H1 (cell line): ENCODE results near the gene MACROD2. TPM values are rescaled to one million over a fixed set of nuclear protein-coding genes. Genes with fewer than 3 reads are reported as not detected.
A peak's percentile ranks its signal among the peaks of the same experiment; 100 is the strongest.

ENCODE experiments used
- CTCF ChIA-PET: fragments of 300-600 bp; sonication (Branson Sonifier 250); formaldehyde crosslinking; loops from one replicate; lab custom pipeline; 2021; ENCODE audit not compliant: partially characterized antibody; lab: Charles Lee
- POLR2A ChIA-PET: fragments of 300-600 bp; sonication (Branson Sonifier 250); formaldehyde crosslinking; loops from one replicate; lab custom pipeline; 2021; ENCODE audit warnings: inconsistent platforms; ENCODE audit not compliant: partially characterized antibody; lab: Charles Lee
- DNase-seq, 2 experiments: peaks; one replicate each; pipeline versions ENCODE4 v3.0.0 to v3.0.0-alpha.2; 2010 to 2022; ENCODE audit warnings: low spot score in 2 of 2, low read depth in 1 of 2, mixed read lengths in 1 of 2
- FAIRE-seq: peaks from 2 replicates; lab custom pipeline; 2011; peaks lifted over from hg19 to GRCh38; lab: Jason Lieb, UNC
- H2AFZ ChIP-seq: 2 replicates; pipeline ENCODE4 v1.8.1; 2012; ENCODE audit warnings: low read length, inconsistent platforms
- H2AK5ac ChIP-seq: 2 replicates; pipeline ENCODE4 v1.6.1; 2013; ENCODE audit warnings: low read depth, low read length
- H2BK120ac ChIP-seq: replicated peaks from 2 replicates; pipeline ENCODE3; 2013; ENCODE audit warnings: low read depth, low read length, inconsistent platforms
- H2BK12ac ChIP-seq: 2 replicates; pipeline ENCODE4 v1.6.1; 2013; ENCODE audit warnings: low read depth, low read length
- H2BK15ac ChIP-seq: 2 replicates; pipeline ENCODE4 v1.6.1; 2013; ENCODE audit warnings: low read length
- H2BK20ac ChIP-seq: 2 replicates; pipeline ENCODE4 v1.6.1; 2013; ENCODE audit warnings: low read length
- H2BK5ac ChIP-seq: 2 replicates; pipeline ENCODE4 v1.6.1; 2013; ENCODE audit warnings: low read depth, low read length
- H3K14ac ChIP-seq: 2 replicates; pipeline ENCODE4 v1.6.1; 2013; ENCODE audit warnings: inconsistent platforms; ENCODE audit not compliant: insufficient read length
- H3K18ac ChIP-seq: 2 replicates; pipeline ENCODE4 v1.6.1; 2013; ENCODE audit warnings: low read length; ENCODE audit errors: extremely low read depth
- H3K23ac ChIP-seq: 2 replicates; pipeline ENCODE4 v1.6.1; 2013; ENCODE audit warnings: inconsistent platforms; ENCODE audit not compliant: insufficient read length
- H3K23me2 ChIP-seq: 2 replicates; pipeline ENCODE4 v1.6.1; 2013; ENCODE audit warnings: low read depth, low read length
- H3K27ac ChIP-seq: 2 replicates; pipeline ENCODE4 v1.6.1; 2011; ENCODE audit warnings: low read depth, low read length, inconsistent platforms
- H3K27me3 ChIP-seq, 4 experiments: replicated peaks in 1 of 4; 1 replicate in 1 of 4; 2 replicates in 3 of 4; pipeline versions ENCODE4 v1.6.1 to v1.8.1; 2011 to 2013; ENCODE audit warnings: low read length in 3 of 4, mild to moderate bottlenecking in 3 of 4, inconsistent platforms in 2 of 4, mixed read lengths in 2 of 4, moderate library complexity in 1 of 4; ENCODE audit not compliant: control insufficient read depth in 3 of 4, insufficient read depth in 3 of 4; ENCODE audit errors: extremely low read depth in 1 of 4
- H3K36me3 ChIP-seq, 4 experiments: 2 replicates each; pipeline versions ENCODE4 v1.6.1 to v1.8.1; 2011 to 2013; ENCODE audit warnings: mild to moderate bottlenecking in 4 of 4, low read length in 3 of 4, moderate library complexity in 2 of 4, control low read depth in 1 of 4, inconsistent platforms in 1 of 4; ENCODE audit not compliant: insufficient read depth in 4 of 4, control insufficient read depth in 2 of 4
- H3K4ac ChIP-seq: replicated peaks from 2 replicates; pipeline ENCODE3; 2013; ENCODE audit warnings: low read length, low read depth, mixed read lengths, inconsistent platforms; ENCODE audit not compliant: insufficient read length
- H3K4me1 ChIP-seq, 4 experiments: replicated peaks in 1 of 4; 1 replicate in 1 of 4; 2 replicates in 3 of 4; pipeline versions ENCODE4 v1.6.1 to v1.8.1; 2011 to 2013; ENCODE audit warnings: low read length in 3 of 4, inconsistent platforms in 2 of 4, mixed read lengths in 1 of 4; ENCODE audit not compliant: insufficient read depth in 4 of 4, control insufficient read depth in 3 of 4
- H3K4me2 ChIP-seq, 2 experiments: 2 replicates each; pipeline versions ENCODE4 v1.6.1 to v1.8.1; 2011 to 2013; ENCODE audit warnings: low read depth in 2 of 2, low read length in 2 of 2, control low read depth in 1 of 2, inconsistent platforms in 1 of 2, mild to moderate bottlenecking in 1 of 2; ENCODE audit not compliant: insufficient read depth in 1 of 2
- H3K4me3 ChIP-seq, 4 experiments: fragments of 200-600, 300-600 bp in 1 of 4; sonication (generic), shearing (Covaris generic), sonication (Bioruptor Twin) in 1 of 4; 2 replicates each; pipeline versions ENCODE4 v1.5.1 to v1.8.1; 2011 to 2016; ENCODE audit warnings: low read length in 4 of 4, low read depth in 3 of 4, control low read depth in 2 of 4, inconsistent platforms in 2 of 4, mild to moderate bottlenecking in 2 of 4, mixed read lengths in 1 of 4, moderate library complexity in 1 of 4; ENCODE audit not compliant: insufficient read depth in 2 of 4; ENCODE audit errors: extremely low read depth in 1 of 4
- H3K56ac ChIP-seq: replicated peaks from 2 replicates; pipeline ENCODE3; 2013; ENCODE audit warnings: low read depth, mild to moderate bottlenecking, mixed read lengths, low read length, inconsistent platforms; ENCODE audit not compliant: insufficient read length
- H3K79me1 ChIP-seq: 2 replicates; pipeline ENCODE4 v1.6.1; 2013; ENCODE audit warnings: low read depth, low read length, control low read depth
- H3K79me2 ChIP-seq, 2 experiments: 2 replicates each; pipeline versions ENCODE4 v1.6.1 to v1.8.1; 2012 to 2013; ENCODE audit warnings: low read length in 2 of 2, mild to moderate bottlenecking in 2 of 2, inconsistent platforms in 1 of 2; ENCODE audit not compliant: insufficient read depth in 2 of 2, control insufficient read depth in 1 of 2
- H3K9ac ChIP-seq, 4 experiments: replicated peaks in 1 of 4; 1 replicate in 1 of 4; 2 replicates in 3 of 4; pipeline versions ENCODE4 v1.6.1 to v1.8.1; 2011 to 2013; ENCODE audit warnings: low read depth in 3 of 4, low read length in 3 of 4, control low read depth in 2 of 4, mild to moderate bottlenecking in 2 of 4, moderate library complexity in 2 of 4, inconsistent platforms in 1 of 4; ENCODE audit errors: extremely low read depth in 1 of 4
- H3K9me3 ChIP-seq, 2 experiments: 2 replicates each; pipeline versions ENCODE4 v1.6.1 to v1.8.1; 2012 to 2013; ENCODE audit warnings: mild to moderate bottlenecking in 2 of 2, moderate library complexity in 2 of 2, control low read depth in 1 of 2, inconsistent platforms in 1 of 2, low read depth in 1 of 2, low read length in 1 of 2, mixed read lengths in 1 of 2; ENCODE audit not compliant: insufficient read depth in 2 of 2
- H4K20me1 ChIP-seq, 2 experiments: replicated peaks in 1 of 2; 2 replicates each; pipeline versions ENCODE3 to v1.8.1; 2011 to 2013; ENCODE audit warnings: inconsistent platforms in 2 of 2, low read length in 2 of 2, mild to moderate bottlenecking in 1 of 2; ENCODE audit not compliant: insufficient read depth in 2 of 2, control insufficient read depth in 1 of 2
- H4K5ac ChIP-seq: 2 replicates; pipeline ENCODE4 v1.6.1; 2013; ENCODE audit warnings: low read length, low read depth, mixed read lengths, inconsistent platforms; ENCODE audit not compliant: insufficient read length
- H4K8ac ChIP-seq: 2 replicates; pipeline ENCODE4 v1.8.0; 2013; ENCODE audit warnings: mild to moderate bottlenecking, moderate library complexity, low read length, inconsistent platforms; ENCODE audit not compliant: insufficient read depth; ENCODE audit errors: extremely low read depth
- H4K91ac ChIP-seq: replicated peaks from 2 replicates; pipeline ENCODE3; 2013; ENCODE audit warnings: low read length, mixed read lengths, inconsistent platforms; ENCODE audit not compliant: insufficient read length
- CHD2 ChIP-seq: IDR thresholded peaks from 2 replicates; pipeline ENCODE4 v1.6.1; 2012; ENCODE audit warnings: low read length, improper control_type of control experiment
- HDAC6 ChIP-seq: IDR thresholded peaks from one replicate; pipeline ENCODE4 v1.7.1; 2012; ENCODE audit warnings: low read depth, mild to moderate bottlenecking, inconsistent platforms, low read length, moderate library complexity
- KDM1A ChIP-seq: fragments of 200-600, 300-600 bp; sonication (generic); IDR thresholded peaks from 2 replicates; pipeline ENCODE4 v1.7.1; 2016; ENCODE audit warnings: mild to moderate bottlenecking, low read length, borderline replicate concordance
- RBBP5 ChIP-seq: IDR thresholded peaks from 2 replicates; pipeline ENCODE4 v1.7.1; 2012; ENCODE audit warnings: low read depth, mild to moderate bottlenecking, inconsistent platforms, low read length, moderate library complexity, borderline replicate concordance
- SIX5 ChIP-seq: IDR thresholded peaks from 2 replicates; pipeline ENCODE4 v1.6.1; 2011; ENCODE audit warnings: mild to moderate bottlenecking, low read depth, low read length
- WGBS, 2 experiments: shearing (Covaris generic) in 1 of 2; methylation state at CpG; one replicate each; pipeline versions ENCODE4 v1.1.6 to v1.1.7; 2013 to 2015; ENCODE audit warnings: low lambda C conversion rate in 2 of 2, mixed read lengths in 2 of 2, inconsistent platforms in 1 of 2, low coverage in 1 of 2, missing lambda C conversion rate in 1 of 2; ENCODE audit not compliant: insufficient replicate concordance in 2 of 2, insufficient coverage in 1 of 2, insufficient read length in 1 of 2; ENCODE audit errors: extremely low coverage in 1 of 2, missing lambda C conversion rate in 1 of 2; 5-methylcytosine and 5-hydroxymethylcytosine counted together
- polyA plus RNA-seq, 7 experiments: library from polyadenylated mRNA; depleted of rRNA in 3 of 7; stranded (reverse) in 5 of 7; unstranded in 2 of 7; fragments of >200 nt in 5 of 7; fragments of 200-250 nt in 2 of 7; gene quantifications; 1 replicate in 5 of 7; 2 replicates in 1 of 7; 4 replicates in 1 of 7; pipeline versions ENCODE4 v1.2.1 to v1.2.3, GENCODE V29; 2011 to 2013; ENCODE audit warnings: missing spikeins in 2 of 7, mixed read lengths in 2 of 7
- total RNA-seq: library from RNA; stranded (reverse); fragmentation: NEBNext Ultra II Directional; extraction: Animal tissue kit (Norgen Biotek cat#: 25700); gene quantifications from 2 replicates; pipeline ENCODE4 v1.2.1, GENCODE V29; 2021
- TF ChIP-seq, protein P1 (sequence below): IDR thresholded peaks from 2 replicates; pipeline ENCODE4 v1.6.1; 2012; ENCODE audit warnings: low read length, inconsistent platforms

Gene MACROD2
- total and polyA plus RNA-seq, 2 of the 8 experiments (the other 6 are each of a cell fraction or from before 2014, with no cell fraction given), result 0.70 to 3.9 TPM

DNA sequence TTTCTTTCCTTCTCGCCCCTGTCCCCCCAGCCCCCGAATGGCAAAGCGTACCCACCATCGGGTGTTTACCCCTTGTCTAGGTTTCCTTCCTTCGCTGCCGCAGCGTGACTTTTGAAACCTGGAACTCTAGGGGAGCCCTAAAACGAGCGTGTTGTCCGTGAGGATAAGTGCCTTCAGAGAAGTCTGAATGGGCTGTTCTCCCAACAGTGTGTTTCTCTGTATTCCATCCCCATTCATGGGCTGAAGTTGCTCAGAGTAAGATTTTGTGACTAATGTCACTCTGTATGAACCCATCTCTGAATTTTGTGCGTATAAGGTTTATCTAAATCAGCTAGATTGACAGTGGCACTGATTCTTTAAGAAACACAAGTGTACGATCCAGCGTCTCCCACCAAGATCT, 949 bp downstream of the MACROD2 start:
- WGBS, 2 experiments, result 18% methylated on average over 13 of the region's 13 CpGs; no CpG with 5 or more reads in 1 of the 2 experiments
- no peak for DNase-seq
- no peak for TF ChIP-seq HDAC6
- TF ChIP-seq CHD2, result no peak
- 0 out of 2 replicates have a peak, but pooled peaks have one; percentile 20 for TF ChIP-seq RBBP5
- no peak for TF ChIP-seq SIX5
- TF ChIP-seq, protein P1, sequence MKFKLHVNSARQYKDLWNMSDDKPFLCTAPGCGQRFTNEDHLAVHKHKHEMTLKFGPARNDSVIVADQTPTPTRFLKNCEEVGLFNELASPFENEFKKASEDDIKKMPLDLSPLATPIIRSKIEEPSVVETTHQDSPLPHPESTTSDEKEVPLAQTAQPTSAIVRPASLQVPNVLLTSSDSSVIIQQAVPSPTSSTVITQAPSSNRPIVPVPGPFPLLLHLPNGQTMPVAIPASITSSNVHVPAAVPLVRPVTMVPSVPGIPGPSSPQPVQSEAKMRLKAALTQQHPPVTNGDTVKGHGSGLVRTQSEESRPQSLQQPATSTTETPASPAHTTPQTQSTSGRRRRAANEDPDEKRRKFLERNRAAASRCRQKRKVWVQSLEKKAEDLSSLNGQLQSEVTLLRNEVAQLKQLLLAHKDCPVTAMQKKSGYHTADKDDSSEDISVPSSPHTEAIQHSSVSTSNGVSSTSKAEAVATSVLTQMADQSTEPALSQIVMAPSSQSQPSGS, result no peak
- TF ChIP-seq KDM1A, result no peak

More for the DNA sequence above, 949 bp downstream of the MACROD2 start:
- Histone ChIP-seq H2BK20ac (no peak overlapping the region), H3K9me3 (peaks cover 0 to 3% of the 10 kb centered on the region in 2 experiments; a peak in 1 of 4 replicates), H3K79me2 (no peaks in the 10 kb centered on the region), H3K27ac (no peak overlapping the region), H3K4me1 (no peaks in the 10 kb centered on the region), H4K8ac (no peak overlapping the region), H4K91ac (no peak overlapping the region), H3K4ac (no peak overlapping the region), H2BK15ac (no peak overlapping the region), H2BK5ac (no peak overlapping the region), H2BK12ac (no peak overlapping the region), H3K79me1 (no peaks in the 10 kb centered on the region), H3K14ac (no peak overlapping the region), H3K56ac (peak overlapping the region; percentile 12), H3K27me3 (peaks cover 0 to 11% (median 6%) of the 10 kb centered on the region in 4 experiments; a peak in 5 of 7 replicates), H2AFZ (no peak overlapping the region), H4K5ac (no peak overlapping the region), H3K18ac (no peak overlapping the region), H2BK120ac (no peak overlapping the region), H3K36me3 (no peaks in the 10 kb centered on the region), H3K4me2 (peak overlapping the region; percentile 70 to 85), H3K9ac (peak overlapping the region in 1 of 4 experiments; percentile 53; a peak in 1 of 7 replicates), H3K23me2 (peaks cover 10% of the 10 kb centered on the region; the same call in 1 of the 2 replicates), H3K4me3 (peak overlapping the region; percentile 58 to 77 (median 61)), H4K20me1 (no peaks in the 10 kb centered on the region), H2AK5ac (no peak overlapping the region), H3K23ac (no peak overlapping the region)
- no peak for FAIRE-seq
- ChIA-PET POLR2A (interaction anchor here (0.6 to 1.1 kb wide), 2 partner anchors 9 to 208 kb away, joined by 3 read pairs; no protein-coding TSS in a partner anchor), CTCF (interaction anchor here (1.5 to 1.7 kb wide), 2 partner anchors 21 to 178 kb away, joined by 3 to 4 read pairs; no protein-coding TSS in a partner anchor)
